Adrenal gland (tissue), 5 donors: ENCODE results near the gene WDR1.

Experiments
- POLR2A ChIP-seq, 2 donors: fragments of 450-650 bp; IDR thresholded peaks; one replicate each; pipeline ENCODE4 v1.6.1; 2017; ENCODE audit warnings: antibody characterized with exemption in 2 of 2, mild to moderate bottlenecking in 2 of 2, moderate library complexity in 1 of 2
- TF ChIP-seq, protein P1 (sequence below), 6 experiments: fragments of 450-650 bp in 4 of 6; fragments of 200-600 bp in 2 of 6; sonication (generic) in 1 of 6; IDR thresholded peaks; 1 replicate in 5 of 6; 2 replicates in 1 of 6; pipeline versions ENCODE4 v1.5.1 to v1.8.0; 2016 to 2021; ENCODE audit warnings: antibody characterized with exemption in 6 of 6, mild to moderate bottlenecking in 2 of 6, moderate library complexity in 1 of 6
- donor health status: DM: no; HTN: no; CAD: no.

- TF ChIP-seq, protein P1, sequence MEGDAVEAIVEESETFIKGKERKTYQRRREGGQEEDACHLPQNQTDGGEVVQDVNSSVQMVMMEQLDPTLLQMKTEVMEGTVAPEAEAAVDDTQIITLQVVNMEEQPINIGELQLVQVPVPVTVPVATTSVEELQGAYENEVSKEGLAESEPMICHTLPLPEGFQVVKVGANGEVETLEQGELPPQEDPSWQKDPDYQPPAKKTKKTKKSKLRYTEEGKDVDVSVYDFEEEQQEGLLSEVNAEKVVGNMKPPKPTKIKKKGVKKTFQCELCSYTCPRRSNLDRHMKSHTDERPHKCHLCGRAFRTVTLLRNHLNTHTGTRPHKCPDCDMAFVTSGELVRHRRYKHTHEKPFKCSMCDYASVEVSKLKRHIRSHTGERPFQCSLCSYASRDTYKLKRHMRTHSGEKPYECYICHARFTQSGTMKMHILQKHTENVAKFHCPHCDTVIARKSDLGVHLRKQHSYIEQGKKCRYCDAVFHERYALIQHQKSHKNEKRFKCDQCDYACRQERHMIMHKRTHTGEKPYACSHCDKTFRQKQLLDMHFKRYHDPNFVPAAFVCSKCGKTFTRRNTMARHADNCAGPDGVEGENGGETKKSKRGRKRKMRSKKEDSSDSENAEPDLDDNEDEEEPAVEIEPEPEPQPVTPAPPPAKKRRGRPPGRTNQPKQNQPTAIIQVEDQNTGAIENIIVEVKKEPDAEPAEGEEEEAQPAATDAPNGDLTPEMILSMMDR (IDR thresholded peaks at IDR 0.05) = no peak
- TF ChIP-seq POLR2A (IDR thresholded peaks at IDR 0.05) = no peak
Measured at GRCh38 chr4:10025230-10025806, 91.3 kb downstream of the WDR1 start.
